Measurements from ENCODE around the gene SMIM7.
A peak's percentile ranks its signal among the peaks of the same experiment; 100 is the strongest.
"Not testable (repeated sequence)": the region's sequence is repeated elsewhere in the genome, so short reads cannot be mapped to it uniquely, and the experiment has no call there.

SMIM7 gene

DNA sequence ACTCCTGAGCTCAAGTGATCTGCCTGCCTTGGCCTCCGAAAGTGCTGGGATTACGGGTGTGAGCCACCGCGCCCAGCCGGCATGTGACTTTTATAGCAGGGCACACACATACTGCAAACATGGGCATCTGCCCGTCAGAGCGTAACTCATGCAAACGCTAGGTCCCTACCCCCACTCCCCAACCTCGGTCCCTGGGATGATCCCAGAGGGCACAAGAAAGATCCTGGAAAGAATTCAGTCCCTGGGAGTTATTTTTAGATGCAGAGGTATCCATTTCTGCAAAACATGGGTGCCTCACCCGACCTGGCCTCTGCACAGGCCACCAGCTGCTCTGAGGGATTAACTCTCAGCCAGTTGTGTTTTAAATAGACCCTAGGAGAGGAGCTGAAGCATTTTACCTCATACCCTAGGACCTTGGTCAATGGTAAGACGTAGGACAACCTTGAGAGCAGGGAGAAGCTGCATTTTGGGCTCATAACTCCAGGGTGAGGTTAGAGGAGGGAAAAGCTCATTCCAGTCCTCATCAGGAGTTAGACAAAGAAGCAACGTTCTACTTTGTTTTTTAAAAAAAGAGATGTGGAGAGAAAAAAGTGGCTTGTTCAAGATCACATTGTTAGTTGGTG, 11.8 kb upstream of the SMIM7 start:
- no peak overlapping the region for H3K4me3 ChIP-seq (ENCODE audit: control insufficient read depth, low read depth, low read length)
- DNase-seq (ENCODE audit: low read depth) = no peak
- TF ChIP-seq, protein P1, sequence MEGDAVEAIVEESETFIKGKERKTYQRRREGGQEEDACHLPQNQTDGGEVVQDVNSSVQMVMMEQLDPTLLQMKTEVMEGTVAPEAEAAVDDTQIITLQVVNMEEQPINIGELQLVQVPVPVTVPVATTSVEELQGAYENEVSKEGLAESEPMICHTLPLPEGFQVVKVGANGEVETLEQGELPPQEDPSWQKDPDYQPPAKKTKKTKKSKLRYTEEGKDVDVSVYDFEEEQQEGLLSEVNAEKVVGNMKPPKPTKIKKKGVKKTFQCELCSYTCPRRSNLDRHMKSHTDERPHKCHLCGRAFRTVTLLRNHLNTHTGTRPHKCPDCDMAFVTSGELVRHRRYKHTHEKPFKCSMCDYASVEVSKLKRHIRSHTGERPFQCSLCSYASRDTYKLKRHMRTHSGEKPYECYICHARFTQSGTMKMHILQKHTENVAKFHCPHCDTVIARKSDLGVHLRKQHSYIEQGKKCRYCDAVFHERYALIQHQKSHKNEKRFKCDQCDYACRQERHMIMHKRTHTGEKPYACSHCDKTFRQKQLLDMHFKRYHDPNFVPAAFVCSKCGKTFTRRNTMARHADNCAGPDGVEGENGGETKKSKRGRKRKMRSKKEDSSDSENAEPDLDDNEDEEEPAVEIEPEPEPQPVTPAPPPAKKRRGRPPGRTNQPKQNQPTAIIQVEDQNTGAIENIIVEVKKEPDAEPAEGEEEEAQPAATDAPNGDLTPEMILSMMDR (IDR thresholded peaks at IDR 0.05; ENCODE audit: control insufficient read depth, insufficient read depth, low read depth, low read length, missing control alignments) = no peak

DNA sequence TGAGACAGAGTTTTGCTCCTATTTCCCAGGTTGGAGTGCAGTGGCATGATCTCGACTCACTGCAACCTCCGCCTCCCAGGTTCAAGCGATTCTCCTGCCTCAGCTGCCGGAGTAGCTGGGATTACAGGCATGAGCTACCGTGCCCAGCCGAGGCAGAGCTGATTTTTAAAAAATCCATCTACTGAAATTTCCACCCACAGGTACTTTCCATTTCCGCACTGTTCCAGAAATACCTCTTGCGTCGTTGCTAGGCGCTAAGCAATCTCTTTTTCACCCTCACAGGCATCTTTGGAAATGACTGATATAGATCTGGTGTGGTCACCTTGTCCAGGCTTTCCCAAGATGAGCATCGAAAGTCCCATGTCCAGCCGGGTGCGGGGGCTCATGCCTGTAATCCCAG, 10.3 kb upstream of the SMIM7 start:
- TF ChIP-seq, protein P1 (IDR thresholded peaks at IDR 0.05; ENCODE audit: control insufficient read depth, insufficient read depth, low read depth, low read length, missing control alignments) = no peak
- no peak overlapping the region for H3K4me3 ChIP-seq (ENCODE audit: control insufficient read depth, low read depth, low read length)
- no peak for DNase-seq (ENCODE audit: low read depth)

GRCh38 chr19:16668702-16669101, 8.8 kb upstream of the SMIM7 start:
- H3K4me3 ChIP-seq (ENCODE audit: control insufficient read depth, low read depth, low read length); DNase-seq (ENCODE audit: low read depth): not testable (repeated sequence)

GRCh38 chr19:16668176-16668575, 8.2 kb upstream of the SMIM7 start:
- no peak for DNase-seq (ENCODE audit: low read depth)
- no peak overlapping the region for H3K4me3 ChIP-seq (ENCODE audit: control insufficient read depth, low read depth, low read length)
- TF ChIP-seq, protein P1 (IDR thresholded peaks at IDR 0.05; ENCODE audit: control insufficient read depth, insufficient read depth, low read depth, low read length, missing control alignments) = no peak

- H3K4me3 ChIP-seq (ENCODE audit: control insufficient read depth, low read depth, low read length) = peak overlapping the region; percentile 70
- no peak for DNase-seq (ENCODE audit: low read depth)
- TF ChIP-seq, protein P1 (IDR thresholded peaks at IDR 0.05; ENCODE audit: control insufficient read depth, insufficient read depth, low read depth, low read length, missing control alignments) = no peak
Observed at GRCh38 chr19:16661480-16662034, 1.6 kb upstream of the SMIM7 start.

DNA sequence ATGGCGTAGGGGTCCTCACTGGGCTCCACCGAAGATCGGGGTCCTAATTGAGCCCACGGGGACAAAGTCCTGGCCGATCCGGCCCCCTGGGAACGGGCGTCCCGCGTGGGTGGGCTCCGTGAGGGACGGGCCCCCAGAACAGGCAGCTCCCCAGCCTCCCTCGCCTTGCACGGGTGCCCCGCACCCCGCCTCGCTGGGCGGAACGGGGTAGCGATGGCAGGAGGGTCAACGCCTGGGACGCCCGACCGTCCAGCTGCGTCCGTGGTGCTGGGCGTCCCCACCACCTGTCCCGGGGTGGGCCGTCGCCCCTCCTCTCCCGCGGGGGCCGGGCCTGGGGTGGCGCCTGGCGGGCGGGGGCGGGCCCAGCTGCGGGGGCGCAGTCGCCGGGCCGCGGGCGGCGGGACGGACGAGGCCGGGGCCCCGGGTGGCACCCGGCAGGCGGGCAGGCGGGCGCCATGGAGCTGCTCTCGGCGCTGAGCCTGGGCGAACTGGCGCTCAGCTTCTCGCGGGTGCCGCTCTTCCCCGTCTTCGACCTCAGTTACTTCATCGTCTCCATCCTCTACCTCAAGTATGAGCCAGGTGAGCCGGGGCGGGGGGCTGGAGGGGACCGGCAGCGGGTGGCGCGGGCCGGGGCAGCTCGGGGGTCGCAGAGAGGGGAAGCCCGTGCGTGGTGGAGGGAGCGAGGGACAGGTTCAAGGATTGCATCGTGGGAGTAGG, 977 bp upstream of the SMIM7 start, which contains the start of gene TMEM38A:
TSS of gene TMEM38A (plus strand) at position 377 of the 717 bp plus-strand sequence. CDS start at position 456, 79 bp downstream.
- DNase-seq (ENCODE audit: low read depth) = no peak
- H3K4me3 ChIP-seq (ENCODE audit: control insufficient read depth, low read depth, low read length) = peak within 1 kb of the TSS; percentile 70
- TF ChIP-seq, protein P1 (IDR thresholded peaks at IDR 0.05; ENCODE audit: control insufficient read depth, insufficient read depth, low read depth, low read length, missing control alignments) = no peak

DNA sequence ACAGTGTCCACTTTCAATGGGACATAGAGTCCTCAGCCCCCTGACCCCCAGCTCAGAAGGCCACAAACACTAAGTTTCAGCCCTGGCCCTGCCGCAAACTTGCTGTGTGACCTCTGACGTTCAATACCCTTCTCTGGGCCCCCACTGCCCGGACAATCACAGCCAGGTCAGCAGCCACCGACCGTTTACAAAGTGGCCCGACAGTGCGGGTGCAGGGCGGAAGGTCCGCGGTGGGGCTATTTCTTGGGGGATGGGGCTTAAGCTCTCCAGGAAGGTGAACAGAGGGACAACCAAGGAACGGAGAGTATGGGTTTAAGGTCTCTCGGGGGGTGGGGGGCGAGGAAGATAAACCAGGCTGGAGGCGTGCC, 496 bp downstream of the SMIM7 start:
- peak overlapping the region; percentile 70 for H3K4me3 ChIP-seq (ENCODE audit: control insufficient read depth, low read depth, low read length)
- no peak for DNase-seq (ENCODE audit: low read depth)
- TF ChIP-seq, protein P1 (IDR thresholded peaks at IDR 0.05; ENCODE audit: control insufficient read depth, insufficient read depth, low read depth, low read length, missing control alignments) = no peak

Data from AG09309 (cell line).